Stimulated activated CD4-positive, alpha-beta T cell treated with anti-CD3 and anti-CD28 coated beads, TNF-alpha, amount 100 ng/mL, for 1 hour (primary cell): ENCODE measurements around the gene NUCB2.
"Not testable (repeated sequence)": the region's sequence is repeated elsewhere in the genome, so short reads cannot be mapped to it uniquely, and the experiment has no call there.

ENCODE experiments used
- DNase-seq, 3 donors: peaks; one replicate each; pipeline ENCODE4 v3.0.0-alpha.2; 2020; ENCODE audit warnings: low read depth in 3 of 3, low spot score in 1 of 3

The NUCB2 gene

DNA sequence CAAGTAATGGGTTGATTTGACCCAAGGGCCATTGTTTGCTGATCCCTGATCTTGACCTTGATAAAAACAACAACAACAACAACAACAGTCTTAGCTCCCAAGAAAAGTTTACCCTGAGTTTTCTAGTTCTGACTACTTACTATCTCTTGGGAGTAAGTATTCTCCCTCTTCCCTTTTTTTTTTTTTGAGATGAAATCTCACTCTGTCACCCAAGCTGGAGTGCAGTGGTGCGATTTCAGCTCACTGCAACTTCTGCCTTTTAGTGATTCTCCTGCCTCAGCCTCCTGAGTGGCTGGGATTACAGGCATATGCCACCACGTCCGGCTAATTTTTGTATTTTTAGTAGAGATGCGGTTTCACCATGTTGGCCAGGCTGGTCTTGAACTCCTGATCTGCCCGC is 8.0 kb upstream of the NUCB2 start:
- not testable (repeated sequence) for DNase-seq

DNA sequence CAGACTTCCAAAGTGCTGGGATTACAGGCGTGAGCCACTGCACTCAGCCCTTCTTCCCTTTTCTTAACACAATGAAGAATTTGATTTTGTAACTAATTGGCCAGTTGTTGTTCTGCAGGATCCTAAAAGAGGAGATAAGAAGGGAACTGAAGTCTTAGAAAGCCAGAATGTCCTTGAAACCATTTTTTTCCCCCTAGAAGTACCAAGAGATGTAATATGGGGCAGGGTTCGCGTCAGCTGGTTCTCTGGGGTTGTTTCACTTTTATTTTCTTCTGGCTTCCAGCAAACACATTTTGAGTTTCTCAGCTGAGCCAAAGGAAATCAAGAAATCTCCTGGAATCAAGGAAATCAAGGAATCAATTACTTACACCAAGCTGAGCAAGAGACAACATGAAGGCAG is 7.6 kb upstream of the NUCB2 start:
- DNase-seq = no peak

DNA sequence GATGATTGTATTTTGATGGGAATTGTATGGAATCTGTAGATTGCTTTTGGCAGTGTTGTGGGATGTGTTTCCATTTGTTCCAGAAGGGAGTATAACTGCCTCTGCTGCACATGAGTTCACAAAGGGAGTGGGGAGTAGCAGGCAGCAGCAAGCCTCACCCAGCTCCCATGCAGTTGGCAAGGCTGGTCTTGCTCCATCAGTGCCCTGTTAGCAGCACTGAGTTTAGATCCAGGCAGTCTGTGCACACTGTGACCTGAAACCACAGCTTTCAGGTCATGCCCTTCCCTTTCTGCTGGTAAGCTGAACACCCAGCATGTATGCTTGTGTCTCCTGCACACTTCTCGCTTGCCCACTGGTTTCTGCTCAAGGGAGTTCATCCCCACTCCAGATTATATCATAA is 3.7 kb upstream of the NUCB2 start:
- DNase-seq = no peak

DNA sequence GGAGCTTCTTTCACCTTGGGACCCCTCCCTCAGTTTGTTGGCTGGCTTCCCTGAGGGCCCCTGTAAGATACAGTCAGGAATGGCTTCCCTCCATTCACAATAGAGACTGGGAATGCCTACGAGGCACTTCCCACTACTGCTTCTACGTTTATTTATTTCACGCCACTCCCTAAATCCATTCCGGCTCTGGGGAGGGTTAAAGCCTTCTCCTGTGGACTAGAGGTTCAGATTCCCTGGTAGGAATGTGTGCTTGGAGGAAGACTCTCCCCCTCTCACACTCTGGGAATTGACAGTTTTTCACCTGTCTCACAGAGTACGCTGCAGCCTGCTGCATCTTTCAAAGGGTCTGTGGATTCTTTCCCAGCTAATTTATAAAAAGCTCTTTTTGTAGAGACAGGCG is 3.3 kb upstream of the NUCB2 start:
- DNase-seq = no peak

DNA sequence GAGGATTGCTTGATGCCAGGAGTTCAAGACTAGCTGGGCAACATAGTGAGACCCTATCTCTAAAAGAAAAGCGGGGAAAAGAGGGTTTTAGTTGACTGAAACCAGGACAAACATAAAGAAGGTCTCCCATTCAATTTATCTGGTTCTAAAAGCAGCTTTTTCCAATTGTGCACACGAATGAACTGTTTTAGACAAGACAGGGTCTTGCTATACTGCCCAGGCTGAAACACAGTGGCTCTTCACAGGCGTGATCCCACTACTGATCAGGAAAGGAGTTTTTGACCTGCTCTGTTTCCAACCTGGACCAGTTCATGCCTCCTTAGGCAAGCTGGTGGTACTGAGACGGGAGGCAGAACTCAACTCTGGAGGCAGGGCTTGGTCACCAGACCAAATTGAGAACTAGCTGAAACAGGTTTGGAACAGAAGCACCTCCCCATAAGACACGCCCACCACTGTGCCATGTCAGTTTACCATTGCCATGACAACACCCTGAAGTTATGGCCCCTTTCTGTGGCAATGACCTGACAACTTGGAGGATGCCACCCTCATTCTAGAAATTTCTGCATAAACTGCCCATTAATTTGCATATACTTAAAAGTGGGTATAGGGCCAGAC is 2.8 kb upstream of the NUCB2 start:
- no peak for DNase-seq

DNA sequence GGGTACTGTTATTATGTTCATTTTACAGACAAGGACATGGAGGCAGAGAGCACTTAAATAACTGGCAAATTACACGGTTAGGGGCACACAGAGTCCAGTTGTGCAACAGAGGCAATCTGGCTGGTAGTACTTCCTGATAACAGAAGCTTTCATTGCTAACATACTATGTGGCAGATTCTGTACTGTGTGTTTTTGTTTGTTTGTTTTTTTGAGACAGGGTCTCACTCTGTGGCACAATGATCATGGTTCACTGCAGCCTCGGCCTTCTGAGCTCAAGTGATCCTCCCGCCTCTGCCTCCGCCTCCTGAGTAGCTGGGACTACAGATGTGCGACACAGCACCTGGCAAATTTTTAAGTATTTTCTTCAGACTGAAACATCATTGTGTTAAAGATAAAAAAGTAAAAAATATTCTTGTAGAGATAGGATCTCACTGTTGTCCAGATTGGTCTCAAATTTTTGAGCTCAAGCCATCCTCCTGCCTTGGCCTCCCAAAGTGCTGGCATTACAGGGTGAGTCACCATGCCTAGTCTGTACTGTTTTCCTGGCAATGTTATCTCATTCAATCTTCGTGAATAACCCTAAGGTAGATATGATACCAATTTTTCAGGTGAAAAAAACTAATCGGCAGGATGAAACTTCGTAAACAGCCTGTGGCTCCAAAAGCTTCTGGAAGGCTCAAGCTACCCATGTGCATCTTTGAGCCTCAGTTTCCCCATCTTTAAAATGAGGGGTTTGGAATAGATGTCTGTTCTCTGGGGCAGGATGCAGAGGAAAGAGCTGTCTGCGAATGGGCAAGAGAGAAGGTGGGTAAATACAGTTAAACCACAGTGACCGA is 921 bp upstream of the NUCB2 start:
- no peak for DNase-seq

DNA sequence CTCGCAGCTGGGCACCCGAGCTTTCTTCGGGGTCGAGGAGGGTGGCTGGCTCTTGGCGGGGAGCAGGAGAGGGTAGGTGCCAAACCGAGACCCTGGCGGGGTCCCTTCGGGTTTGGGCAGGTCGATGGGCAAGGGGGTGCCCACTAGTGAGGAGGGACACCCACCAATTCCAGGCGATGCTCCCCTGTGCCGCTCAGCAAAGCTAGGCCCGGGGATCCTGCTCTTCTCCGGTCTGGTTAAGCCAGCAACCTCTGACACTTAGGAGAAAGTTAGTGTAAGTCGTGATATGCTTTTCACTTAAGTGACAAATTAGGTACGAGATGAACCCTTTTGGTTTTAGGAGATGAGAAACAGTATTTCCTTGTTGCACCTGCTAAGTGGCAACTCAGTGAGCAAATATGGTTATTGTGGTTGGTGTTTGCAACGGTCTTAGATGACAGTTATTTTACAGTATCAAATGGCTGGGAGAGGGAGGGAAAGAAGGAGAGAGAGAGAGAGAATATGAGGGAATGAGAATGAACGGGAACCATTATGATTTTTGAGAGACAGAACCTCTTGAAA is 565 bp downstream of the NUCB2 start:
- DNase-seq = no peak

DNA sequence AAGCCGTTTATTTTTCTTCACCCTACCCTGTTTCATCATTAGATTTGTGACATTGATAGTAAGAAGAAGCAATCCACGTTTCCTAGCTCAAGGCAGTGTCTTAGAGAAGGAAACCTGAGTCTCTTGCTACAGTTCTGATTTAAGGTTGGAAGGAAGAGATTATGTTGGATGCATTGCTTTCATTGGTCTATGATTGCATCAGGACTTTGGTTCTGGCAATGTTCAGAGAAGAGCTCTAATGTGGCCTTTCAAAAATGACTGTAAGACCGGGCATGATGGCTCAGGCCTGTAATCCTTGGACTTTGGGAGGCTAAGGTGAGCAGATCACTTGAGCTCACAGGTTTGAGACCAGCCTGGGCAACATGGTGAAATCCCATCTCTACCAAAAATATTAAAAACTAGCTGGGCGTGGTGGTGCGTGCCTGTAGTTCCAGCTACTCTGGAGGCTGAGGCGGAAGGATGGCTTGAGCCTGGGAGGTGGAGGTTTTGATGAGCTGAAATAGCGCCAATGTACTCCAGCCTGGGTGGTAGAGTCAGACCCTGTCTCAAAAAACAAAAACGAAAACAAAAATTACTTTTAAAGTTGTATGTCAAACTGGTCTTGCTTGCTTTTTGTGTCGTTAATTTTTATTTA is 4.1 kb downstream of the NUCB2 start:
- no peak for DNase-seq

DNA sequence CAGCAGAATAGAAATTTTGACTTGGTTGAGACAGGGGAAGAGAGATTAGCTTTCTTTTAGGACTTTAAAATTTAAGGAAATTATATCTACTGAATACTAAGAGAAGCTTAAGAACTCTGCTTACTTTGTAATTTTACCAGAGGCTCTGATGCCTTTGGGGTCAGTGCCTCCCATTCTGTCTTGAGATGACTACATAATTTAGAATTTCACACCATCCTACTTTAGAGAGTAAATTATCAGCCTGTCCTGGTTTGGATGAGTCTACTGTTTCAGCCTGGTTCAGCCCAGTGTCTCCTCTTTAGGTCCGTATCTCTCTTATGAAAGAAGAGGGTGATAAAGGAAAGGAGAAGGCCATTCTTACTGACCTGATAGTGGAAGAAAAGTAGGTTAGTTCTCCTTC is 9.8 kb downstream of the NUCB2 start:
- DNase-seq = no peak

DNA sequence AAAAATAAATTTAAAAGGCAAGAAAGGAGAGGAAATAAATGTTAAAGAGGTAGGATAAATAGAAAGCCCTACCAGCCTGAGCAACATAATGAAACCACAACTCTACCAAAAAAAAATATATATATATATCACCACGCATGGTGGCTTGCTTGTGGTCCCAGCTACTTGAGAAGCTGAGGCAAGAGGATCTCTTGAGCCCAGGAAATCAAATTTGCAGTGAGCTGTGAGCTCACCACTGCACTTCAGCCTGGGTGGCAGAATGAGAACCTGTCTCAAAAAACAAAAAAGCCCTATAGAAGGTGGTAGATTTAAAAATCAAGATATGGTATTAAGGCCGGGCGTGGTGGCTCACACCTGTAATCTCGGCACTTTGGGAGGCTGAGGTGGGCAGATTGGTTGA is 10.5 kb downstream of the NUCB2 start:
- DNase-seq = no peak

DNA sequence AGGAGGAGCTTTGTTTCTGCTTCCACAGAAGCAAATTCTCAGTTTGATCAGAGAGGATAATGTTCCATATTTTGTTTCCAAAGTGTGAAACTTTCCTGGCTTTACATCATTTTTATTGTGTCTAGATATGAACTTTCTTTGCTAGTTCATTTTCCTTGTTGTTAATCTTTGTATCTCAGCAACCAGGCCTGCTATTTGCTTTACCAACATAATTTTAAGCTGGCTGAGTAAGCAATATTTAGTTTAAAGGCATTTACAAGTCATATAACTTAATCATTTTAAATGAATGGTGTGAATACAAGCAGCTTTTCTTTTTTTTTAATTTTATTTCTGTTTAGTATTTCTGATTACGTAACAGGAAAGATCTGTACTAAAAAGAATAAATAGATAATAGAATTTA is 15.2 kb downstream of the NUCB2 start:
- DNase-seq = no peak

DNA sequence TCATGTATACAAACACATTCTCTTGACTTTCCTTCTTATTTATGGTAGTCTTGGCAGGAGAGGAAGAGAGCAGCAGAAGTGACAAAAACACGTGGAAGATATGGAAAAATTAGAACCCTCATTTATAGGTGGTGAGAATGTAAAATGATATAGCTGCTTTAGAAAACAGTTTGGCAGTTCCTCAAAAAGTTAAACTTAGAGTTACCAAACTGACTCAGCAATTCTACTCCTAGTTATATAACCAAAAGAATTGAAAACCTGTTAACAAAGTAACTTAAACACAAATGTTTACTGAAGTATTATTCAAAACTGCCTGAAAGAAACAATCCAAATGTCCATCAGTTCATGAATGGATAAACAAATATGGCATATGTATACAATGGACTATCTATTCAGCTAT is 16.8 kb downstream of the NUCB2 start:
- no peak for DNase-seq

DNA sequence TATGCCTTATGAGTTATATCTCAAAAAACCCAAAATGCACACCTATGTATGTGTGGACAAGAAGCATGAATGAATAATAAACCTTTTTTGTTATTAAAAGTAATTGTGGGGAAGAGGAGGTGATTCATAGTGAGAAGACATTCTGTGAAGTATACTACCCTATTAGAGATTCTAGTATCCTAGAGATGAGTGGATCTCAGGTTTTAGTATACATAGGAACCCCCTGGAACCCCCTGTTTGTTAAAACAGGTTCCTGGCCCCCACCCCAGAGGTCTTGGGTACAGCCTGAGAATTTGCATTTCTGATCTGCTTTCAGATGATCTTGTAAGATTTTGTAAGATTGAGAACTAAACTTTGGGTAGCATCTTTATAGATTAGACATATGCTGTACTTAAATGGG is 17.5 kb downstream of the NUCB2 start:
- no peak for DNase-seq

DNA sequence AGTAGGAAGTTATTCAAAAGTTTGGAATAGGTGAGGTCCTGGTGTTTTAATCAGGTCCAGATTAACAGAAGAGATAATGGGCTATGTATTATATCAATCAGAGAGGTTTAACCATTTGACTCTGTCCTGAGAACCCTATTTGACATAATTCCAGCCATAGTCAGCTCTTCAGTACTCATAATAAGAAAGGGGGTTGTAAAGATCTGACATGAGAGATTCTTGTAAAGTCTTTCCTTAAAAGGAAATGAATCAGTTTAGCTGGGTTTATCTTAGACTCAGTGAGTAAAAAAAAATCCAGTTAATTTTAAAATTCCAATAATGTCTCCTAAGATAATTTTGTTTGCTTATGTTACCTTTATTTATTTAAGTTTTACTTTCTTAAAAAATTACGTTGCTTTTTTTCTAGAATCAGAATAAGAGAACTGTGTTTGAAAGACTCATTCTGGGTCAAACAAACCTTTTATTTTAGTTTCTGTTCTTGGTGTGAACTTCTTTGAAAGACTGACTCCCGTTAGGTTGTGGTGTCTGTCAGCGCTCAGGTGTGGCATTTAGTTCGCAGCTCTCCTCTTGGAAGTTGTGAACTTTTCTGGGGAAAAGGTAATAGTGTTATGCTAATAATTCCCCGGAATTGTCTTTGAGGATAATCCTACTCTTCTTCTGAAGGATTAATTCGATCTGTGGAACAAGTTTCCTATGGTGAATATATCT is 20.5 kb downstream of the NUCB2 start:
- no peak for DNase-seq

DNA sequence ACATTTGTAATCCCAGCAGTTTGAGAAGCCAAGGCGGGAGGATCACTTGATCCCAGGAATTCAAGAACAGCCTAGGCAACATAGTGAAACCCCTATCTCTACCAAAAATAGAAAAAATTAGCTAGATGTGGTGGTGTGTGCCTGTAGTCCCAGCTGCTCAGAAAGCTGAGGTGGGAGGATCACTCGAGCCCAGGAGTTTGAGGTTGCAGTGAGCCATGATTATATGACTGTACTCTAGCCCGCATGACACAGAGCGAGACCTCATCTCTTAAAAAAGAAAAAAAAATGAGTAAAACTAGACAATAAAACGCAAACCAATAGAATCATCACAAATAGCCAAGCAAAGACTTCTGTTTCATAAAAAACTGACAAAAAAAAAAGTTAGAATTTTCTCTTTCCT is 21.8 kb downstream of the NUCB2 start:
- no peak for DNase-seq

DNA sequence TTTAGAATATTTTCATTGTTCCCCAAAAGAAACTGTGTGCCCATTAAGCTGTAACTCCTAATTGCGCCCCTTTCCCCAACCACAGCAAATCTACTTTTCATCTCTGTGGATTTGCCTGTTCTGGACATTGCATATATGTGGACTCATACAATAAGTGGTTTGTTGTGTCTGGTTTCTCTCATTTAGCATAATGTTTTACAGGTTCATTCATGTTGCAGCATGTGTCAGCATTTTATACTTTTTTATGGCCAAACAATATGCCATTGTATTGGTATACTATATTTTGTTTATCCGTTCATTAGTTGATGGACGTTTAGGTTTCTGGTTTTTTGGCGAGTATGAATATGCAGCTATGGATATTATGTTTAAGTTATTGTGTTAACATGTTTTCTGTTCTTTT is 23.8 kb downstream of the NUCB2 start:
- no peak for DNase-seq

DNA sequence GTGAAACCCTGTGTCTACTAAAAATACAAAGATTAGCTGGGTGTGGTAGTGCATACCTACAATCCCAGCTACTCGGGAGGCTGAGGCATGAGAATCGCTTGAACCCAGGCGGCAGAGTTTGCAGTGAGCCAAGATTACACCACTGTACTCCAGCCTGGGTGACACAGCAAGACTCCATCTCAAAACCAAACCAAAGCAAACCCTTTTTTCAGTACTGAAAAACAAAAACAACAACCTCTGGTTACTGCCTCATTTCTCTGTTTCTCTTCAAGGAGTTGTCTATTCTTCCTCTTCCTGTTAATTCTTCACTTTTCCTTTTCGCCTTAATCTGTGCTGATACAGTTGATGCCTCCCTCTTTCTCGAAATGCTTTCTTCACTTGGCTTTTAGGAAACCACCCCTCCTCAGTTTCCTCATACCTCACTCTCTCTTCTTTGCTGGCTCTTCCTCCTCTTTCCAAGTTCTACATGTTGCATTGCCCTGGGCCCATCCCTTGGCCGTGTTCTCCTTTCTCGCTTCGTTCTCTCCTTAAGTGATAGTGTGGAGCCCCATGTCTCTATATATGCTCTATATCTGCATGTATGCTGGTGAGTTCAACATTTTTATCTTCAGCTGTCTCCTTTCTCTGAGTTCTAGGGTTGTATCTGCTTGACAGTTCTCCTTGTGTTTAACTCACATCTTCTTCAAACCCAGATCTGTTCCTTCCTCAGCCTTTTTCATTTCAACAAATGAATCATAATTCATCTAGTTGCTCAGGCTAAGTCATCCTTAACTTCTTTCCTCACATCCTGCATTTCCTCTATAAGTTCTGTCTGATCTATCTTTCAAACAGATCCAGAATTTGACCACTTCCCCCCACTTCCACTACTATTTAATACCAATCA is 37.1 kb downstream of the NUCB2 start:
- DNase-seq = no peak

DNA sequence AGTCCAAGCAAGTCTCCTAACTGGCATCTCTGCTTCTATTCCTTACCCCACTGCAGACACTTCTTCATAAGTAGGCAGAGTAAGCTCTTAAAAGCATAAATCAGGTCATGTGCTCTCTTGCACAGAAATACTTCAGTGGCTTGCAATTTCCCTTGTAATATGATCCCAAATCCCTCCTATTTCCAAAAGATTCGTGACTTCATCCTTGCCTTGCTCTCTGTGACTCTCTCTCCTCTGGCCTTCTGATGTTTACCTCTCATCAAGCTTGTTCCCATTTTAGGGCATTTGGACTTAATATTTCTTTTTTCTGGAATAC is 37.7 kb downstream of the NUCB2 start:
- no peak for DNase-seq

DNA sequence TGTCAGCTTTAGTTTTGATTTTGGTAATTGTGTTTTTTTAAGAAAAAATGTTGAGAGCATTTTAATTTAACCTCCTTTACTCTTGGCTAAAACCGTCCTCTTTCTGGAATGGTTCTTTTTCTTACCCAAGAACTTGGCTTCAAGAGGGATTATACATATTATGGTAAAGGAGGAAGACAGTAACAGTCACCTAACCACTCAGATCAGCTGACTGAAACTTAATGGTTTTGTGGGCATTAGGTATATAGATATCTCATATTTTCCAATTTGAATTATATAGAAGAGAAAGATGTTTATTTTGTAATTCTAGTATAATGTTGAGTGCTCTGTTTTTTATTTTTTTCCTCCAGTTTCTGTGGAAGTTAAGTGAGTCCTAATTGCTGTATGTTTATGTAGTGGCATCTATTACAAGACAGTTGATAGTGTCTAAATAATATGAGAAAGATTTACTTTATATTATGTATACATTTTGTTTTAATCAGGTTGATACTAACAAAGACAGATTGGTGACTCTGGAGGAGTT is 38.4 kb downstream of the NUCB2 start:
- no peak for DNase-seq

DNA sequence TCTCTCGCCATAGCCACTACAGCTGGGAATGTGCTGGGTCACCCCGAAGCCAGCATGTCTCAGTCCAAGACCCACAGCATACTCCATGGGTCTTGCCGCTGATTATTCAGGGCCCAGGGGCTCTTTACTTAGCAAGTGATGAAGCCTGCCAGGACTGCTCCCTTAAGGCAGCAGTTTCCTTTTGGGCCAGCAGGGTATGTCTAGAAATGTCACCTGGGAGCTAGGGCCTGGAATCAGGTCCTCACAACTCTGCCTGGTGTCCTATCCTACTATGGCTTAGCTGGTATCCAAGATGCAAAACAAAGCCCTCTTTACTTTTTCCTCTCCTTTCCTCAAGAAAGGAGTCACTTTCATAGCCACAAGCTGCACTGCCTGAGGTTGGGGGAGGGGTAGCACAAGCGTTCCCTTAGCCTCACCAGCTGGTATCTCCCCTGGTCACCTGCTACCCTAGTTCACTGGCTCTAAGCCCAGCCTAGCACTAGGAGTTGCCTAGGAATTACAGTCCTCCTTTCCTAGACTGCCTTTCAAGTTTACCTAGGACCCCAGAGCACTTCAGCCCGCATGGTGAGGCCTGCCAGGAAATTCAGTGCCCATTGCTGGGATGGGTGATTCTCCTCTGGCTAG is 52.4 kb downstream of the NUCB2 start:
- DNase-seq = no peak
